ENCODE data around the gene ITPR1.

DNA sequence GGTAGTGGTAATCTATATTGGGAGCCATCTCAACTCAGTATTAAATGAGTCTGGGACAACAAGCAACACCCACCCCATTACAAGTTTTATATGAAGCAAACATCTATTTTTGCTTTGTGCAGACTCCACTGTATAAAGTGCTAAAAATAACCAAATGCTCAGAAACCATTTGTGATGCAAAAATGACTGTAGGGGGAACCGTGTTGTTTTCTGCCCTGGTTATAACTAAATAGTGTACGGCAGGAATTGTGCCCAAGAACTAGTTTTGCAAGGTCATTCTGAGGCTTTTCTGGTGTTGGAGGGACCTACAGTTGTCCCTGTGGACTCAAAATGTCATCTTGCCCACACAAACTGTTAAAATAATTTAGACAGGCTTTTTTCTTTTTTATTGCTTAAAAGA, 88.3 kb downstream of the ITPR1 start:
- TF ChIP-seq MXI1 (IDR thresholded peaks at IDR 0.05; ENCODE audit: borderline replicate concordance, low read depth, low read length), result no peak
- TF ChIP-seq RAD21 (IDR thresholded peaks at IDR 0.05; ENCODE audit: low read length), result no peak
- TF ChIP-seq, protein P1, sequence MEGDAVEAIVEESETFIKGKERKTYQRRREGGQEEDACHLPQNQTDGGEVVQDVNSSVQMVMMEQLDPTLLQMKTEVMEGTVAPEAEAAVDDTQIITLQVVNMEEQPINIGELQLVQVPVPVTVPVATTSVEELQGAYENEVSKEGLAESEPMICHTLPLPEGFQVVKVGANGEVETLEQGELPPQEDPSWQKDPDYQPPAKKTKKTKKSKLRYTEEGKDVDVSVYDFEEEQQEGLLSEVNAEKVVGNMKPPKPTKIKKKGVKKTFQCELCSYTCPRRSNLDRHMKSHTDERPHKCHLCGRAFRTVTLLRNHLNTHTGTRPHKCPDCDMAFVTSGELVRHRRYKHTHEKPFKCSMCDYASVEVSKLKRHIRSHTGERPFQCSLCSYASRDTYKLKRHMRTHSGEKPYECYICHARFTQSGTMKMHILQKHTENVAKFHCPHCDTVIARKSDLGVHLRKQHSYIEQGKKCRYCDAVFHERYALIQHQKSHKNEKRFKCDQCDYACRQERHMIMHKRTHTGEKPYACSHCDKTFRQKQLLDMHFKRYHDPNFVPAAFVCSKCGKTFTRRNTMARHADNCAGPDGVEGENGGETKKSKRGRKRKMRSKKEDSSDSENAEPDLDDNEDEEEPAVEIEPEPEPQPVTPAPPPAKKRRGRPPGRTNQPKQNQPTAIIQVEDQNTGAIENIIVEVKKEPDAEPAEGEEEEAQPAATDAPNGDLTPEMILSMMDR (conservative IDR thresholded peaks at IDR 0.05; ENCODE audit: low read depth, low read length), result no peak
- no peak for TF ChIP-seq POLR2A (IDR thresholded peaks at IDR 0.05; ENCODE audit: low read depth, low read length)
- no peak for TF ChIP-seq RCOR1 (IDR thresholded peaks at IDR 0.05; ENCODE audit: insufficient replicate concordance, low read length)
- TF ChIP-seq CHD1 (IDR thresholded peaks at IDR 0.05; ENCODE audit: low read depth, low read length), result no peak
- TF ChIP-seq RFX5 (IDR thresholded peaks at IDR 0.05; ENCODE audit: low read depth, low read length), result no peak
- no peak for TF ChIP-seq MAFK (IDR thresholded peaks at IDR 0.05; ENCODE audit: low read depth, low read length)
